ENCODE measurements around the gene FRG2.
"Not testable (repeated sequence)": the region's sequence is repeated elsewhere in the genome, so short reads cannot be mapped to it uniquely, and the experiment has no call there.

The FRG2 gene

GRCh38 chr4:190027156-190027555, at the start of gene FRG2:
TSS of gene FRG2 (minus strand) at chr4:190027256. CDS start at chr4:190027204, 52 bp downstream.
- DNase-seq: not testable (repeated sequence)

DNA sequence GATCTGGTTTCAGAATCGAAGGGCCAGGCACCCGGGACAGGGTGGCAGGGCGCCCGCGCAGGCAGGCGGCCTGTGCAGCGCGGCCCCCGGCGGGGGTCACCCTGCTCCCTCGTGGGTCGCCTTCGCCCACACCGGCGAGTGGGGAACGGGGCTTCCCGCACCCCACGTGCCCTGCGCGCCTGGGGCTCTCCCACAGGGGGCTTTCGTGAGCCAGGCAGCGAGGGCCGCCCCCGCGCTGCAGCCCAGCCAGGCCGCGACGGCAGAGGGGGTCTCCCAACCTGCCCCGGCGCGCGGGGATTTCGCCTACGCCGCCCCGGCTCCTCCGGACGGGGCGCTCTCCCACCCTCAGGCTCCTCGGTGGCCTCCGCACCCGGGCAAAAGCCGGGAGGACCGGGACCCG, 41.3 kb upstream of the FRG2 start:
- DNase-seq: not testable (repeated sequence)

- not testable (repeated sequence) for DNase-seq
Measured at GRCh38 chr4:190064805-190065204, 37.7 kb upstream of the FRG2 start.

- not testable (repeated sequence) for DNase-seq
Measured at GRCh38 chr4:190064342-190064741, 37.3 kb upstream of the FRG2 start, which contains the start of gene DBET. TSS of gene DBET (plus strand) at chr4:190064502.

DNA sequence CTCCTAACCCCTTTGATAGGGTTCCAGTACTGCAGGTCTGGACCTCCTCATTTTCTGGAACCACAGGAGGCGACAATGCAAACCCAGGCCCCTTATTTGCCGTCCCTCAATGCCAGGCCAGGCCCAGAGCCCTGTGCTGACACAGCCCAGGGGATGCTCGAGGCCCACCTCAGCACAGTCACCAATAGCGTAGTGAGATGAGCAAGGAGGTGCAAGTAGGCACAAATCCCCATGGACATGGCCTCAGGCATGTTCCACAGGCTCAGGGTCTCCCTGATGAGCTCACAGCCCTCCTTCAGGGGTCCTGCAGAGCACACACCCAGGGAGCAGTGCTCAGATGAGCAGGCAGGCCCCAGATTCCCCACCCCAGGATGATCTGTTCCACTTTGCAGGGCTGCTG, 31.9 kb upstream of the FRG2 start:
- DNase-seq: not testable (repeated sequence)

- not testable (repeated sequence) for DNase-seq
Measured at GRCh38 chr4:190049378-190050239, 22.6 kb upstream of the FRG2 start.

DNA sequence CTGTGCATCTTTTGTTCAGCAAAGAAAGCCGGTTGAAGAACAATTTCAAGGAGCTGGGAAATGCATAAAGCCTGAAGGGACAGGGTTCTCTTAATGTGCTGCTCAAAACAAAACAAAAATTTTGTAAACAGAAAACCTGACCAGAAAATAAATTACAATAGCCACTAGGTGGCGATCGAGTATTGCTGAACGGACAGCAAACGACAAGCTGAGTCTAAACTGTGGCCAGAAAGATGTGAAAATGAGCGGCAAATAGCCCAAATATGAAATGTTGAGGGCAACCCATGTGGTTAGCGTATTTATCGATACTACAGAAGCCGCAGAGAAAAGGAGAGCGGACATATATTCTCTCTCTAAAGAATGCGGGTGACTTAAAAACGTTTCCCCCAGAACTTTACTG, 20.6 kb upstream of the FRG2 start:
- DNase-seq: not testable (repeated sequence)

DNA sequence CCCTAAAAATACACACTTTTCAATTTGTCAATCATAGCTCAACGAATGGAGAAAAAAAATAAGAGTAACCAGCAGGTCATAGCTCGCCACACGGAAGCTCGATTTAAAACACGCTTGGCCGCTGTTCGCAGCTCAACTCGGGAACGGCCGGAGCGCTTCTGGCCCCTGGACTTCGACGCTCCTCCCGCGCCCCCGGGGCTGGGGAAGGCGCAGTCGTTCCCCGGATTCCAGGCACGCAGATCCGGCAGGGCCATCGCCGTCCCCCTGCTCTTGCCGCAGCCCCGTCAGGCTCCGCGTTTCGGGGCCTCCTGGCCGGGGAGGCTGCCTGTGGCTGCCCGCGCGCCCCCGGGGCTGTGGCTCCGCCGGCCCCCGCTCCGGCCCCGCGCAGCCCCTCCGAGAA, 13.8 kb upstream of the FRG2 start:
- DNase-seq: not testable (repeated sequence)

DNA sequence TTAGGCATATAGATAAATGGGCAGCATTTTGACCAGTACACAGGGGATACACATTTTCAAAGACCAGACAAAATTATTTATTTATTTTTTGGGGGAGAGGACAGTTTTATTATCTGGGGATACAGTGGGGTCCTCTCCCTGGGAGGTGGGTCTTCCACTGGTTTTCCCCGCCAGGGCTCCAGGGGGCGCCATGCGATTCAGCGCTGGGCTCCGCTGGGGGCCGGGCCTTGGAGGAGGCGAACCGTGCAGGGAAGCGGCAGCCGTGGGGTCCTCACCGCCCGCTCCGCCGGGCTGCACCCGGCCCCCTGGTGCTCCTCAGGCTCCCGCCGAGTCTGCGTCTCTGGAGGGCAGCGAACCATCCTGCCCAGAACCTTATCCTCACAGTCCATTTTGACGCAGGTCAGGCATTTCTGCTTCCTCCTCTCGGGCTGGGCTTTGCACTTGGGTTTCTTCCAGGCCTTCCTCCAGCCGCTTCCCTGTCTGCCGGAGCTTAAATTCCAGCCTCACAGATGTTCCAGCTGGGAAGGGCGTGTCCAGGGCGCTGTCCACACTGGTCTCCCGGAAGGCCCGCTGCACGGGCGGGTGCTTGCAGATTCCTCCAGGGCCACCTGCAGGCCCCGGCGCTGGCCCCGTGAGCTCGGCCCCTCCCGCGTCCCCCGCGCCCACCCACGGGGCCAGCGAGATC, 10.8 kb upstream of the FRG2 start:
- not testable (repeated sequence) for DNase-seq

- not testable (repeated sequence) for DNase-seq
Measured at GRCh38 chr4:190031264-190031663, 4.2 kb upstream of the FRG2 start.

DNA sequence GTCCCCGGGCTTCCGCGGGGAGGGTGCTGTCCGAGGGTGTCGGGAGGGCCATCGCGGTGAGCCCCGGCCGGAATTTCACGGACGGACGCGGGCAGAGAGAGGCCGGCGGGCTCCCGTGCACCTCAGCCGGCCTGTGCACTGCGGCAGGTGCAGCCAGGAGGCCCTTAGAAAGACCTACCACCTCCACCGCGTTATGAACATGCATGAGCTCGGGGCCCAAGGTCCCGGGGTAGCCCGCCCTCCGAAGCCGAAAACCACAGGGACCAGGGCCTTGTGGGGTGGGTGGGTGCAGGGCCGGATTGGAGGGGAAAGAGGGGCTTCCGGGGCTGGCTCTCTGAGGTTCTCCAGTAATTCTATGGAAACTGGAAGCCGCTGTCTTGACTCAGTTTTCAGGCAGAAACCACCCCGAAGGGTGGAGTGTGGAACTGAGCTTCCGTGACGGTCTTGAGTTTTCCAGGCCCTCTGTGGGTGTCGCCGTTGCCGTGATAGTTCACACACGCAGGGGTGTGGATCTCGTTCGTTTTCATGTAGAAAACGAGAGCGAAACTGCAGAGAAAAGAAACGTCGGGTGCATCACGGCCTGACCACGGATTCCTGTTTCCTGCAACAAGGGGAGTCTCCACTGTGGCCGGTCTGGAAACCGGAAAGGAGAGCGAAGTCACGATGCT, 4.3 kb downstream of the FRG2 start:
- not testable (repeated sequence) for DNase-seq

DNA sequence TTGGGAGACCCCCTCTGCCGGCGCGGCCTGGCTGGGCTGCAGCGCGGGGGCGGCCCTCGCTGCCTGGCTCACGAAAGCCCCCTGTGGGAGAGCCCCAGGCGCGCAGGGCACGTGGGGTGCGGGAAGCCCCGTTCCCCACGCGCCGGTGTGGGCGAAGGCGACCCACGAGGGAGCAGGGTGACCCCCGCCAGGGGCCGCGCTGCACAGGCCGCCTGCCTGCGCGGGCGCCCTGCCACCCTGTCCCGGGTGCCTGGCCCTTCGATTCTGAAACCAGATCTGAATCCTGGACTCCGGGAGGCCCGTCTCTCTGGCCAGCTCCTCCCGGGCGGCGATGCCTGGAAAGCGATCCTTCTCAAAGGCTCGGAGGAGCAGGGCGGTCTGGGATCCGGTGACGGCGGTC, 5.1 kb downstream of the FRG2 start:
- DNase-seq: not testable (repeated sequence)

- DNase-seq: no peak
Measured at GRCh38 chr4:190020790-190021717, 6.0 kb downstream of the FRG2 start.

GRCh38 chr4:190019859-190020463, 7.1 kb downstream of the FRG2 start:
- DNase-seq: not testable (repeated sequence)

DNA sequence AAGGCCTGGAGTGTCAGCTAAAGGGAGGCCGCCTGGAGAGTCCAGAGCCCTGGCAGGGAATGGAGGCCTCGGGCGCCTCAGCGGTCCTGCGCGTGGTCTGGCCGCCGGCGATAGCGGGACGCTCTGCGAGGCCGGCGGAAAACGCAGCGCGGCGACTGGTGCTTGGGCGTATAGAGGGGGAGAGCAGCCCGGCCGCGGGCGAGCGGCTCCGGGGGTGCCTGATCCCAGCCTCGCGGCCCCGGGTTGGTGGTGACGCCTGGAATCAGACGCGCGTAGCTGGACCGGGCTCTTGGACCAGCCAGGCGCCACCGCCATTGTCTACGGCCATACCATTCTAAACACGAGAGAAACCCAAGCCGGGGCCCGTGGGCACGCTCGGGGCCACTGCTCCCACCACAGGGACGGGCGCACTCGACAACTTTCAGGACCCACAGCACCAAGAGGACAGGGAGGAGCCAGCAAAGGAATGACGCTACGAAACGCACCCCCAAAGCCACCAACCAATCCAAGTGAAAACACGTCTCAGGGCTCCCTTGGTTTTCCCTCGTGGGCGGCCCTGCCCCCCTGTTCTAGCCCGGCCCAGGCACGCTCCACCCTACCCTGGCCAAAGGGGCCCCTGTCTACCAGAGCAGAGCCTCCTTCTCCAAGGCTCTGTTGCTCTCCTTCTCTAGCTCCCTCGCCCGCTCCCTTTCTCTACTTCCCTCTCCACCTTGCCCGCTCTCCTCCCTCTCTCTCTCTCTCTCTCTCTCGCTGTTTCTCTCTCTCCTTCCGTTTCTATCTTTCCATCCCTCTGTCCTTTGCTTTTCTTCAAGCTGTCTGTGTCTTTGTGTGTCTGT, 7.8 kb downstream of the FRG2 start:
- no peak for DNase-seq

GRCh38 chr4:190018201-190018920, 8.7 kb downstream of the FRG2 start:
- DNase-seq: no peak

GRCh38 chr4:190017357-190018200, 9.5 kb downstream of the FRG2 start:
- no peak for DNase-seq

- no peak for DNase-seq
Measured at GRCh38 chr4:190016369-190017289, 10.4 kb downstream of the FRG2 start.

Measured in NCI-H69 (cell line).